ENCODE measurements around the gene BATF.

The BATF gene

DNA sequence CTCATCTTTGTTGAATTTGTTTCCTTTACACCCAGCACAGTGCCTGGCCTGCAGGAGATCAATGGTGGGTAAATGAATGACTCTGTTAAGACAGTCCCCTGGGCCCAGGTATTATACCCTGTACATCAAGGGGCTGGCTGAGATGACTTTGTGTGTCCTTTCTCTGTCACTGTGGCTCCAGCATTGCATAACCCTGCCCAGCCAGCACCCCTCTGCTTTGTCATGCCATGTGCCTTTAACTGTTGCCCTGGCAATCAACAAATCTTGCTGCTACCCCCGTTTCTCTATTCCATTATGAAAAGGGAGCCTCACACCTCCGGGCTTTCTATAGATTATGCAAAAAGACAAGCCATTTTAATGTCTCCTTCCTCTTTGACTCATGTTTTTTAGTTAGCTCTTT, 48.5 kb downstream of the BATF start:
- WGBS = 70% methylated on average over 2 of the region's 2 CpGs
- H3K9ac ChIP-seq (ENCODE audit: low read length) = no peak overlapping the region
- H4K8ac ChIP-seq (ENCODE audit: low read length) = no peak overlapping the region
- H3K27me3 ChIP-seq (ENCODE audit: control insufficient read depth in 1 of 2, insufficient read depth in 1 of 2, low read length in 2 of 2) = peaks cover 9 to 68% of the 10 kb centered on the region in 2 experiments
- no peak overlapping the region for H2BK5ac ChIP-seq (ENCODE audit: low read depth, low read length, poor library complexity, severe bottlenecking)
- DNase-seq = no peak
- H2AK5ac ChIP-seq (ENCODE audit: low read length, severe bottlenecking) = no peak overlapping the region
- H3K27ac ChIP-seq (ENCODE audit: low read length, poor library complexity, severe bottlenecking) = no peak overlapping the region
- H3K23ac ChIP-seq (ENCODE audit: low read length in 2 of 2) = peak overlapping the region in 1 of 2 experiments; percentile 60
- H3K79me1 ChIP-seq (replicated peaks; ENCODE audit: low read length, poor library complexity, severe bottlenecking) = no peaks in the 10 kb centered on the region
- H2BK15ac ChIP-seq (ENCODE audit: low read depth, poor library complexity, severe bottlenecking) = no peak overlapping the region
- no peak overlapping the region for H2AFZ ChIP-seq (ENCODE audit: low read depth, low read length)
- H3K4me2 ChIP-seq (ENCODE audit: low read length, poor library complexity, severe bottlenecking) = no peak overlapping the region
- H4K91ac ChIP-seq (ENCODE audit: low read length) = no peak overlapping the region
- H3K36me3 ChIP-seq (ENCODE audit: control insufficient read depth in 1 of 2, insufficient read depth in 2 of 2, low read depth in 1 of 2, low read length in 2 of 2) = no peaks in the 10 kb centered on the region
- no peak overlapping the region for H3K18ac ChIP-seq (ENCODE audit: low read depth in 1 of 2, low read length in 2 of 2)
- no peak overlapping the region for H2BK12ac ChIP-seq (ENCODE audit: low read length in 2 of 2)
- H3K4me1 ChIP-seq (ENCODE audit: control insufficient read depth, insufficient read depth, low read depth, low read length) = no peaks in the 10 kb centered on the region
- H2BK120ac ChIP-seq (ENCODE audit: low read depth, low read length) = no peak overlapping the region
- H3K14ac ChIP-seq (ENCODE audit: low read length in 2 of 2) = no peak overlapping the region
- H3K9me3 ChIP-seq (ENCODE audit: control insufficient read depth, low read length) = no peaks in the 10 kb centered on the region
- H3K4me3 ChIP-seq (ENCODE audit: insufficient read depth in 1 of 2, low read depth in 1 of 2, low read length in 2 of 2) = no peak overlapping the region
- H3K4ac ChIP-seq (ENCODE audit: low read depth in 1 of 2, low read length in 2 of 2) = no peak overlapping the region

DNA sequence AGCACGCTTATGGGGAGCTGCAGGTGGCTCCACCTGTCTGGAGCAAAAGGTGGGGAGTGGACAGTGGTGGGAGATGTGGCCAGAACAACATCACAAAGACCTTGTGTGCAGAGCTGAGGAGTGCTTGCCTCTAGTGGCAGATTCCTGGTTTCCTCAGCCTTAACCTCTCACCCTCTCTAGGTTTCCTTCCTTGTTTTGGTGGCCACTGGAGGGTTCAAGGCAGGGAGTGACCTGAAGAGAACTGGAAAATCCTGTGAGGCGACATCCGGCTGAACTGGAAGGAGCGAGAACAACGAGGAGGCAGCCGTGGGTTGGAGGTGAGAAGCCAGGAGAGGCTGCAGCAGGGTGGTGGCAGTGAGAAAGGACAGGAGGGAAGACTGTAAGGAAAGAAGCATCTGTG, 49.8 kb downstream of the BATF start:
- Histone ChIP-seq H3K4ac (ENCODE audit: low read depth in 1 of 2, low read length in 2 of 2) (no peak overlapping the region), H4K8ac (ENCODE audit: low read length) (no peak overlapping the region), H3K79me1 (replicated peaks; ENCODE audit: low read length, poor library complexity, severe bottlenecking) (no peaks in the 10 kb centered on the region), H4K91ac (ENCODE audit: low read length) (no peak overlapping the region), H3K27me3 (ENCODE audit: control insufficient read depth in 1 of 2, insufficient read depth in 1 of 2, low read length in 2 of 2) (peaks cover 9 to 56% of the 10 kb centered on the region in 2 experiments), H3K27ac (ENCODE audit: low read length, poor library complexity, severe bottlenecking) (no peak overlapping the region), H3K23ac (ENCODE audit: low read length in 2 of 2) (no peak overlapping the region), H3K4me2 (ENCODE audit: low read length, poor library complexity, severe bottlenecking) (no peak overlapping the region), H2BK12ac (ENCODE audit: low read length in 2 of 2) (no peak overlapping the region), H2BK15ac (ENCODE audit: low read depth, poor library complexity, severe bottlenecking) (no peak overlapping the region), H3K36me3 (ENCODE audit: control insufficient read depth in 1 of 2, insufficient read depth in 2 of 2, low read depth in 1 of 2, low read length in 2 of 2) (no peaks in the 10 kb centered on the region), H2BK120ac (ENCODE audit: low read depth, low read length) (no peak overlapping the region), H3K18ac (ENCODE audit: low read depth in 1 of 2, low read length in 2 of 2) (no peak overlapping the region), H2BK5ac (ENCODE audit: low read depth, low read length, poor library complexity, severe bottlenecking) (no peak overlapping the region), H2AK5ac (ENCODE audit: low read length, severe bottlenecking) (no peak overlapping the region), H3K9me3 (ENCODE audit: control insufficient read depth, low read length) (no peaks in the 10 kb centered on the region), H3K9ac (ENCODE audit: low read length) (no peak overlapping the region), H3K14ac (ENCODE audit: low read length in 2 of 2) (no peak overlapping the region), H2AFZ (ENCODE audit: low read depth, low read length) (no peak overlapping the region), H3K4me3 (ENCODE audit: insufficient read depth in 1 of 2, low read depth in 1 of 2, low read length in 2 of 2) (no peak overlapping the region), H3K4me1 (ENCODE audit: control insufficient read depth, insufficient read depth, low read depth, low read length) (no peaks in the 10 kb centered on the region)
- WGBS = 82% methylated on average over 6 of the region's 6 CpGs
- DNase-seq = no peak

DNA sequence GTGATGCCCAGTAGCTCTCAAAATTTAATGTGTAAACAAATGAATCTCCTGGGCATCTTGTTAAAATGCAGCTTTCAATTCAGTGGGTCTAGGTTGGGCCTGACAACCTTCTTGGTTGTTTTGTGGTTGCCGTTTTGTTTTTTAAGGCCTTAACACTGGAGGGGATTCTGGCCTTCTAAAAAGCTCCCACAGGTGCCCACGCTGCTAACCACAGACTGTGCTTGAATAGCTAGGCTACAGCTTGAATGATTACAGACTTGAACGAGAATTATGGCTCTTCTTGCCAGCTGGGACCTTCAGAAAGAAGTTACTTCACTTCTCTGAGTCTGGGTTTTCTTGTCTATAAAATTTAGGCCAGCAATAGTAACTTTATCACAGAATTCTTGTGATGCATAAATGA, 54.8 kb downstream of the BATF start:
- no peak overlapping the region for H2BK15ac ChIP-seq (ENCODE audit: low read depth, poor library complexity, severe bottlenecking)
- peaks cover 17% of the 10 kb centered on the region for H3K4me1 ChIP-seq (ENCODE audit: control insufficient read depth, insufficient read depth, low read depth, low read length)
- H3K18ac ChIP-seq (ENCODE audit: low read depth in 1 of 2, low read length in 2 of 2) = no peak overlapping the region
- no peak overlapping the region for H2BK5ac ChIP-seq (ENCODE audit: low read depth, low read length, poor library complexity, severe bottlenecking)
- peaks cover 8% of the 10 kb centered on the region for H3K79me1 ChIP-seq (replicated peaks; ENCODE audit: low read length, poor library complexity, severe bottlenecking)
- H3K9ac ChIP-seq (ENCODE audit: low read length) = no peak overlapping the region
- H3K27ac ChIP-seq (ENCODE audit: low read length, poor library complexity, severe bottlenecking) = no peak overlapping the region
- H3K14ac ChIP-seq (ENCODE audit: low read length in 2 of 2) = no peak overlapping the region
- H3K4me3 ChIP-seq (ENCODE audit: insufficient read depth in 1 of 2, low read depth in 1 of 2, low read length in 2 of 2) = no peak overlapping the region
- no peak overlapping the region for H2BK12ac ChIP-seq (ENCODE audit: low read length in 2 of 2)
- H4K8ac ChIP-seq (ENCODE audit: low read length) = no peak overlapping the region
- no peak overlapping the region for H3K4me2 ChIP-seq (ENCODE audit: low read length, poor library complexity, severe bottlenecking)
- no peak overlapping the region for H3K4ac ChIP-seq (ENCODE audit: low read depth in 1 of 2, low read length in 2 of 2)
- H3K23ac ChIP-seq (ENCODE audit: low read length in 2 of 2) = no peak overlapping the region
- WGBS = 84% methylated on average over 3 of the region's 3 CpGs
- H2AFZ ChIP-seq (ENCODE audit: low read depth, low read length) = no peak overlapping the region
- peaks cover 6 to 25% of the 10 kb centered on the region in 2 experiments for H3K27me3 ChIP-seq (ENCODE audit: control insufficient read depth in 1 of 2, insufficient read depth in 1 of 2, low read length in 2 of 2)
- no peak for DNase-seq
- no peak overlapping the region for H2AK5ac ChIP-seq (ENCODE audit: low read length, severe bottlenecking)
- H3K36me3 ChIP-seq (ENCODE audit: control insufficient read depth in 1 of 2, insufficient read depth in 2 of 2, low read depth in 1 of 2, low read length in 2 of 2) = no peaks in the 10 kb centered on the region
- no peaks in the 10 kb centered on the region for H3K9me3 ChIP-seq (ENCODE audit: control insufficient read depth, low read length)
- H4K91ac ChIP-seq (ENCODE audit: low read length) = no peak overlapping the region
- H2BK120ac ChIP-seq (ENCODE audit: low read depth, low read length) = no peak overlapping the region

DNA sequence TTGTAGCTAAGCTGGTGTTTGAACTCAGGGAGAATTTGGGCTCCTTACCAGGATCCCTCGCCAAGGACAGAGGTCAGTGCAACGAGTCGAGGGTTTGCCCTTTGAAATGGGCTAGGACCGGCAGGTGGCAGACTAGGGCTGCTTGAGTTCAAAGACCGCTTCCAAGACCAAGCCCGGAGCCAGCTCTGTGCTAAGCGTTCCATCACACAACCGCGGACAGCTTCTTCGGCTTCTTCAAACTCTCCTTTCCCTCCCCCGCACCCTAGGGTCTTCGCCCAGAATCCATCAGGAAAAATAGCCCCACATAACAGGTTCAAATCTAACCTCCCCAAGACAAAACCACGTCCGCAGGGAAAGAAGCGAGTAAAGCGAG, 55.4 kb downstream of the BATF start:
- Histone ChIP-seq H3K14ac (ENCODE audit: low read length in 2 of 2) (no peak overlapping the region), H2BK12ac (ENCODE audit: low read length in 2 of 2) (no peak overlapping the region), H2BK15ac (ENCODE audit: low read depth, poor library complexity, severe bottlenecking) (no peak overlapping the region), H3K4me3 (ENCODE audit: insufficient read depth in 1 of 2, low read depth in 1 of 2, low read length in 2 of 2) (peak overlapping the region; percentile 72 to 87), H3K18ac (ENCODE audit: low read depth in 1 of 2, low read length in 2 of 2) (no peak overlapping the region), H2BK5ac (ENCODE audit: low read depth, low read length, poor library complexity, severe bottlenecking) (peak overlapping the region; percentile 22), H2AK5ac (ENCODE audit: low read length, severe bottlenecking) (no peak overlapping the region), H3K27ac (ENCODE audit: low read length, poor library complexity, severe bottlenecking) (peak overlapping the region; percentile 84), H3K23ac (ENCODE audit: low read length in 2 of 2) (no peak overlapping the region), H2BK120ac (ENCODE audit: low read depth, low read length) (no peak overlapping the region), H3K27me3 (ENCODE audit: control insufficient read depth in 1 of 2, insufficient read depth in 1 of 2, low read length in 2 of 2) (peaks cover under 1 to 19% of the 10 kb centered on the region in 2 experiments), H3K79me1 (replicated peaks; ENCODE audit: low read length, poor library complexity, severe bottlenecking) (peaks cover 8% of the 10 kb centered on the region), H3K4me1 (ENCODE audit: control insufficient read depth, insufficient read depth, low read depth, low read length) (peaks cover 17% of the 10 kb centered on the region), H3K4me2 (ENCODE audit: low read length, poor library complexity, severe bottlenecking) (peak overlapping the region; percentile 93), H4K91ac (ENCODE audit: low read length) (no peak overlapping the region), H2AFZ (ENCODE audit: low read depth, low read length) (no peak overlapping the region), H4K8ac (ENCODE audit: low read length) (no peak overlapping the region), H3K9ac (ENCODE audit: low read length) (peak overlapping the region; percentile 81), H3K9me3 (ENCODE audit: control insufficient read depth, low read length) (no peaks in the 10 kb centered on the region), H3K4ac (ENCODE audit: low read depth in 1 of 2, low read length in 2 of 2) (no peak overlapping the region), H3K36me3 (ENCODE audit: control insufficient read depth in 1 of 2, insufficient read depth in 2 of 2, low read depth in 1 of 2, low read length in 2 of 2) (no peaks in the 10 kb centered on the region)
- WGBS = 1% methylated on average over 15 of the region's 16 CpGs
- DNase-seq = peak; percentile 85
